ENCODE measurements around the gene DYNC1H1.

Gene DYNC1H1

GRCh38 chr14:102028733-102029132 lies 64.4 kb downstream of the DYNC1H1 start:
- Histone ChIP-seq H3K9me3 (ENCODE audit: control insufficient read depth, insufficient read depth, low read depth, low read length) (no peaks in the 10 kb centered on the region), H3K4me1 (ENCODE audit: control insufficient read depth, insufficient read depth, low read length) (no peaks in the 10 kb centered on the region), H3K4me3 (ENCODE audit: low read depth, low read length) (no peak overlapping the region), H3K36me3 (ENCODE audit: control insufficient read depth in 2 of 2, insufficient read depth in 1 of 2, low read length in 2 of 2) (peaks cover 84 to 94% of the 10 kb centered on the region in 2 experiments), H3K27ac (ENCODE audit: extremely low read depth, low read depth, low read length) (no peak overlapping the region)
- ChIA-PET CTCF (interaction anchor here (0.6 kb wide), 1 partner anchor 364 kb away, joined by 3 read pairs; no protein-coding TSS in a partner anchor), POLR2A (no interaction called here)
- TF ChIP-seq ZNF202 (tag by site-specific recombination; IDR thresholded peaks at IDR 0.05; ENCODE audit: borderline replicate concordance) (no peak), ZNF561 (tag by site-specific recombination; IDR thresholded peaks at IDR 0.05; ENCODE audit: borderline replicate concordance) (no peak), FEZF1 (tag by site-specific recombination; IDR thresholded peaks at IDR 0.05) (no peak), ZSCAN30 (tag by site-specific recombination; IDR thresholded peaks at IDR 0.05) (no peak), ZNF548 (tag by site-specific recombination; IDR thresholded peaks at IDR 0.05) (no peak), ZNF791 (tag by site-specific recombination; IDR thresholded peaks at IDR 0.05) (no peak), ZNF529 (tag by site-specific recombination; IDR thresholded peaks at IDR 0.05; ENCODE audit: insufficient replicate concordance) (no peak), YY2 (tag by site-specific recombination; IDR thresholded peaks at IDR 0.05) (no peak), ZNF266 (tag by site-specific recombination; IDR thresholded peaks at IDR 0.05; ENCODE audit: low read depth) (no peak), ZNF792 (tag by site-specific recombination; IDR thresholded peaks at IDR 0.05) (no peak), ZNF426 (tag by site-specific recombination; IDR thresholded peaks at IDR 0.05) (no peak), ZNF747 (tag by site-specific recombination; IDR thresholded peaks at IDR 0.05) (no peak), ZNF174 (tag by site-specific recombination; IDR thresholded peaks at IDR 0.05) (no peak), SP7 (tag by site-specific recombination; IDR thresholded peaks at IDR 0.05) (no peak), ZNF521 (tag by site-specific recombination; IDR thresholded peaks at IDR 0.05) (no peak), ZNF366 (tag by site-specific recombination; conservative IDR thresholded peaks at IDR 0.05) (no peak)
- TF ChIP-seq, protein P1, sequence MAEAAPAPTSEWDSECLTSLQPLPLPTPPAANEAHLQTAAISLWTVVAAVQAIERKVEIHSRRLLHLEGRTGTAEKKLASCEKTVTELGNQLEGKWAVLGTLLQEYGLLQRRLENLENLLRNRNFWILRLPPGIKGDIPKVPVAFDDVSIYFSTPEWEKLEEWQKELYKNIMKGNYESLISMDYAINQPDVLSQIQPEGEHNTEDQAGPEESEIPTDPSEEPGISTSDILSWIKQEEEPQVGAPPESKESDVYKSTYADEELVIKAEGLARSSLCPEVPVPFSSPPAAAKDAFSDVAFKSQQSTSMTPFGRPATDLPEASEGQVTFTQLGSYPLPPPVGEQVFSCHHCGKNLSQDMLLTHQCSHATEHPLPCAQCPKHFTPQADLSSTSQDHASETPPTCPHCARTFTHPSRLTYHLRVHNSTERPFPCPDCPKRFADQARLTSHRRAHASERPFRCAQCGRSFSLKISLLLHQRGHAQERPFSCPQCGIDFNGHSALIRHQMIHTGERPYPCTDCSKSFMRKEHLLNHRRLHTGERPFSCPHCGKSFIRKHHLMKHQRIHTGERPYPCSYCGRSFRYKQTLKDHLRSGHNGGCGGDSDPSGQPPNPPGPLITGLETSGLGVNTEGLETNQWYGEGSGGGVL (tag by site-specific recombination; IDR thresholded peaks at IDR 0.05), result no peak
- TF ChIP-seq, protein P2, sequence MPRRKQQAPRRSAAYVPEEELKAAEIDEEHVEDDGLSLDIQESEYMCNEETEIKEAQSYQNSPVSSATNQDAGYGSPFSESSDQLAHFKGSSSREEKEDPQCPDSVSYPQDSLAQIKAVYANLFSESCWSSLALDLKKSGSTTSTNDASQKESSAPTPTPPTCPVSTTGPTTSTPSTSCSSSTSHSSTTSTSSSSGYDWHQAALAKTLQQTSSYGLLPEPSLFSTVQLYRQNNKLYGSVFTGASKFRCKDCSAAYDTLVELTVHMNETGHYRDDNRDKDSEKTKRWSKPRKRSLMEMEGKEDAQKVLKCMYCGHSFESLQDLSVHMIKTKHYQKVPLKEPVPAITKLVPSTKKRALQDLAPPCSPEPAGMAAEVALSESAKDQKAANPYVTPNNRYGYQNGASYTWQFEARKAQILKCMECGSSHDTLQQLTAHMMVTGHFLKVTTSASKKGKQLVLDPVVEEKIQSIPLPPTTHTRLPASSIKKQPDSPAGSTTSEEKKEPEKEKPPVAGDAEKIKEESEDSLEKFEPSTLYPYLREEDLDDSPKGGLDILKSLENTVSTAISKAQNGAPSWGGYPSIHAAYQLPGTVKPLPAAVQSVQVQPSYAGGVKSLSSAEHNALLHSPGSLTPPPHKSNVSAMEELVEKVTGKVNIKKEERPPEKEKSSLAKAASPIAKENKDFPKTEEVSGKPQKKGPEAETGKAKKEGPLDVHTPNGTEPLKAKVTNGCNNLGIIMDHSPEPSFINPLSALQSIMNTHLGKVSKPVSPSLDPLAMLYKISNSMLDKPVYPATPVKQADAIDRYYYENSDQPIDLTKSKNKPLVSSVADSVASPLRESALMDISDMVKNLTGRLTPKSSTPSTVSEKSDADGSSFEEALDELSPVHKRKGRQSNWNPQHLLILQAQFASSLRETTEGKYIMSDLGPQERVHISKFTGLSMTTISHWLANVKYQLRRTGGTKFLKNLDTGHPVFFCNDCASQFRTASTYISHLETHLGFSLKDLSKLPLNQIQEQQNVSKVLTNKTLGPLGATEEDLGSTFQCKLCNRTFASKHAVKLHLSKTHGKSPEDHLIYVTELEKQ (tag by site-specific recombination; IDR thresholded peaks at IDR 0.05; ENCODE audit: borderline replicate concordance), result no peak

DNA sequence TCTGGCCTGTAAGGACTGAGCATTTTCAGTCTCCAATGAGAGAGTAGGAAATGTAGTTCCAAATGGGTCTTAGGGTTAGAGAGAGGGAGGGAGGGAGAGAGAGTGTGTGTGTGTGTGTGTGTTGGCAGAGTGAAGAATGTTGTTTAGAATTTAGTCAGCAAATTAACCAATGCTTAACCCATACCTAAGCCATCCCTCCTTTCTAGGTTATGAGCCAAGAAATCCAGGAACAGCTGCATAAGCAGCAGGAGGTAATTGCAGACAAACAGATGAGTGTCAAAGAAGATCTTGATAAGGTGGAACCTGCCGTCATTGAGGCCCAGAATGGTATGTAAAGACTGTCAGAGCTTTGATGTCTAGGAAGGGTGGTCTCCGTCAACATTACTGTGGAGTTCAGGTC lies 65.6 kb downstream of the DYNC1H1 start:
- TF ChIP-seq ZNF37A (tag by site-specific recombination; IDR thresholded peaks at IDR 0.05) (no peak), ZNF549 (tag by site-specific recombination; IDR thresholded peaks at IDR 0.05) (no peak), MYNN (tag by site-specific recombination; IDR thresholded peaks at IDR 0.05; ENCODE audit: borderline replicate concordance) (no peak), ZBTB48 (tag by site-specific recombination; IDR thresholded peaks at IDR 0.05) (no peak), ZNF701 (tag by site-specific recombination; IDR thresholded peaks at IDR 0.05) (no peak), BCL11B (tag by site-specific recombination; IDR thresholded peaks at IDR 0.05; ENCODE audit: low read depth) (no peak), GLIS2 (tag by site-specific recombination; IDR thresholded peaks at IDR 0.05) (no peak), ZNF621 (tag by site-specific recombination; IDR thresholded peaks at IDR 0.05) (no peak), SALL2 (tag by site-specific recombination; IDR thresholded peaks at IDR 0.05; ENCODE audit: borderline replicate concordance) (no peak)
- Histone ChIP-seq H3K4me3 (ENCODE audit: low read depth, low read length) (no peak overlapping the region), H3K9me3 (ENCODE audit: control insufficient read depth, insufficient read depth, low read depth, low read length) (no peaks in the 10 kb centered on the region), H3K4me1 (ENCODE audit: control insufficient read depth, insufficient read depth, low read length) (no peaks in the 10 kb centered on the region), H3K36me3 (ENCODE audit: control insufficient read depth in 2 of 2, insufficient read depth in 1 of 2, low read length in 2 of 2) (peaks cover 86 to 94% of the 10 kb centered on the region in 2 experiments), H3K27ac (ENCODE audit: extremely low read depth, low read depth, low read length) (no peak overlapping the region)
- POLR2A ChIA-PET, result no interaction called here
- CTCF ChIA-PET, result interaction anchor here (0.8 to 1.1 kb wide), 2 partner anchors 17 to 223 kb away, joined by 3 read pairs; no protein-coding TSS in a partner anchor
